NT2/D1 (cell line): Measurements from ENCODE around the gene VWA8.
A peak's percentile ranks its signal among the peaks of the same experiment; 100 is the strongest.

ENCODE experiments used
- DNase-seq: peaks from one replicate; pipeline ENCODE4 v3.0.0-alpha.2; 2011; ENCODE audit warnings: low read depth, low spot score
- H3K27me3 ChIP-seq: 2 replicates; pipeline ENCODE4 v1.6.0; 2011; ENCODE audit warnings: mild to moderate bottlenecking; ENCODE audit not compliant: insufficient read length, insufficient read depth
- H3K36me3 ChIP-seq: 2 replicates; pipeline ENCODE4 v1.6.1; 2011; ENCODE audit warnings: mild to moderate bottlenecking, low read length, mixed read lengths; ENCODE audit not compliant: insufficient read depth, insufficient read length
- H3K4me1 ChIP-seq: 2 replicates; pipeline ENCODE4 v1.5.1; 2011; ENCODE audit not compliant: insufficient read depth, insufficient read length
- H3K4me3 ChIP-seq: 2 replicates; pipeline ENCODE4 v1.5.1; 2011; ENCODE audit warnings: low read depth; ENCODE audit not compliant: insufficient read length
- H3K9ac ChIP-seq: 2 replicates; pipeline ENCODE4 v1.6.0; 2011; ENCODE audit warnings: low read depth; ENCODE audit not compliant: insufficient read length
- H3K9me3 ChIP-seq: 2 replicates; pipeline ENCODE4 v1.5.1; 2011; ENCODE audit warnings: mild to moderate bottlenecking, low read length; ENCODE audit not compliant: insufficient read depth
- SUZ12 ChIP-seq: IDR thresholded peaks from 2 replicates; pipeline ENCODE4 v1.6.1; 2011; ENCODE audit not compliant: insufficient read length, insufficient read depth; ENCODE audit errors: extremely low read depth
- YY1 ChIP-seq: IDR thresholded peaks from 2 replicates; pipeline ENCODE4 v1.6.1; 2011; ENCODE audit not compliant: insufficient read length, insufficient read depth
- ZNF274 ChIP-seq: IDR thresholded peaks from 2 replicates; pipeline ENCODE4 v1.6.1; 2011; ENCODE audit warnings: mild to moderate bottlenecking, low read depth, low read length

VWA8 gene

GRCh38 chr13:41969072-41969471 is 8.2 kb upstream of the VWA8 start:
- TF ChIP-seq ZNF274 = no peak
- no peak for TF ChIP-seq SUZ12
- no peak for TF ChIP-seq YY1
- H3K9me3 ChIP-seq = no peaks in the 10 kb centered on the region
- no peaks in the 10 kb centered on the region for H3K36me3 ChIP-seq
- H3K27me3 ChIP-seq = no peaks in the 10 kb centered on the region
- no peak overlapping the region for H3K9ac ChIP-seq
- no peak overlapping the region for H3K4me3 ChIP-seq
- DNase-seq = no peak
- no peaks in the 10 kb centered on the region for H3K4me1 ChIP-seq

GRCh38 chr13:41966671-41967070 is 5.8 kb upstream of the VWA8 start:
- H3K36me3 ChIP-seq = no peaks in the 10 kb centered on the region
- H3K9ac ChIP-seq = no peak overlapping the region
- no peak for TF ChIP-seq SUZ12
- TF ChIP-seq YY1 = no peak
- no peak for TF ChIP-seq ZNF274
- H3K9me3 ChIP-seq = no peaks in the 10 kb centered on the region
- H3K27me3 ChIP-seq = no peaks in the 10 kb centered on the region
- DNase-seq = no peak
- no peak overlapping the region for H3K4me3 ChIP-seq
- H3K4me1 ChIP-seq = no peaks in the 10 kb centered on the region

GRCh38 chr13:41962994-41963393 is 2.1 kb upstream of the VWA8 start:
- DNase-seq = no peak
- no peak overlapping the region for H3K9ac ChIP-seq
- TF ChIP-seq SUZ12 = no peak
- no peak for TF ChIP-seq YY1
- TF ChIP-seq ZNF274 = no peak
- H3K9me3 ChIP-seq = no peaks in the 10 kb centered on the region
- no peaks in the 10 kb centered on the region for H3K27me3 ChIP-seq
- H3K4me1 ChIP-seq = no peaks in the 10 kb centered on the region
- H3K4me3 ChIP-seq = no peak overlapping the region
- no peaks in the 10 kb centered on the region for H3K36me3 ChIP-seq

GRCh38 chr13:41961466-41961760 is 504 bp upstream of the VWA8 start:
- Histone ChIP-seq H3K9ac (peak overlapping the region; percentile 93), H3K9me3 (no peaks in the 10 kb centered on the region), H3K4me1 (no peaks in the 10 kb centered on the region), H3K4me3 (peak overlapping the region; percentile 82), H3K36me3 (no peaks in the 10 kb centered on the region), H3K27me3 (no peaks in the 10 kb centered on the region)
- no peak for TF ChIP-seq ZNF274
- TF ChIP-seq SUZ12 = no peak
- TF ChIP-seq YY1 = no peak
- no peak for DNase-seq

- Histone ChIP-seq H3K9ac (peak overlapping the region; percentile 93), H3K4me3 (peak overlapping the region; percentile 82), H3K36me3 (no peaks in the 10 kb centered on the region), H3K9me3 (no peaks in the 10 kb centered on the region), H3K27me3 (no peaks in the 10 kb centered on the region), H3K4me1 (no peaks in the 10 kb centered on the region)
- no peak for DNase-seq
- no peak for TF ChIP-seq SUZ12
- TF ChIP-seq YY1 = no peak
- no peak for TF ChIP-seq ZNF274
Measured at GRCh38 chr13:41960211-41960636, 685 bp downstream of the VWA8 start.

- H3K4me3 ChIP-seq = no peak overlapping the region
- TF ChIP-seq YY1 = no peak
- no peaks in the 10 kb centered on the region for H3K4me1 ChIP-seq
- no peaks in the 10 kb centered on the region for H3K27me3 ChIP-seq
- no peaks in the 10 kb centered on the region for H3K36me3 ChIP-seq
- no peak for DNase-seq
- no peaks in the 10 kb centered on the region for H3K9me3 ChIP-seq
- no peak overlapping the region for H3K9ac ChIP-seq
Measured at GRCh38 chr13:41956272-41956671, 4.6 kb downstream of the VWA8 start.

GRCh38 chr13:41955605-41956004 is 5.3 kb downstream of the VWA8 start:
- H3K4me1 ChIP-seq = no peaks in the 10 kb centered on the region
- no peak for DNase-seq
- TF ChIP-seq YY1 = no peak
- no peaks in the 10 kb centered on the region for H3K9me3 ChIP-seq
- no peak overlapping the region for H3K4me3 ChIP-seq
- no peaks in the 10 kb centered on the region for H3K36me3 ChIP-seq
- H3K27me3 ChIP-seq = no peaks in the 10 kb centered on the region
- no peak overlapping the region for H3K9ac ChIP-seq

GRCh38 chr13:41954226-41954625 is 6.7 kb downstream of the VWA8 start:
- Histone ChIP-seq H3K36me3 (no peaks in the 10 kb centered on the region), H3K4me3 (no peak overlapping the region), H3K27me3 (no peaks in the 10 kb centered on the region), H3K4me1 (no peaks in the 10 kb centered on the region), H3K9me3 (no peaks in the 10 kb centered on the region), H3K9ac (no peak overlapping the region)
- no peak for TF ChIP-seq ZNF274
- no peak for TF ChIP-seq SUZ12
- TF ChIP-seq YY1 = no peak
- no peak for DNase-seq
